Kidney epithelial cell (primary cell): ENCODE data around the gene POT1. TPM values are rescaled to one million over a fixed set of nuclear protein-coding genes. Genes with fewer than 3 reads are reported as not detected.

Experiments used
- DNase-seq: peaks from one replicate; pipeline ENCODE4 v3.0.0-alpha.2; 2010; ENCODE audit warnings: low read depth
- H3K27me3 ChIP-seq: 2 replicates; pipeline ENCODE4 v1.6.0; 2011; ENCODE audit warnings: low read length; ENCODE audit not compliant: control insufficient read depth, insufficient read depth
- H3K36me3 ChIP-seq: 2 replicates; pipeline ENCODE4 v1.5.1; 2011; ENCODE audit warnings: low read length; ENCODE audit not compliant: control insufficient read depth, insufficient read depth
- H3K4me3 ChIP-seq: 2 replicates; pipeline ENCODE4 v1.5.1; 2011; ENCODE audit warnings: low read depth, mild to moderate bottlenecking, control low read depth, low read length
- CTCF ChIP-seq: IDR thresholded peaks from 2 replicates; pipeline ENCODE4 v1.5.1; 2011; ENCODE audit warnings: mild to moderate bottlenecking, moderate library complexity, low read length, control low read depth, inconsistent platforms; ENCODE audit not compliant: insufficient read depth, poor library complexity, severe bottlenecking
- total RNA-seq: library from RNA; depleted of rRNA; stranded (reverse); fragments of >200 nt; gene quantifications from 2 replicates; pipeline ENCODE4 v1.2.3, GENCODE V29; 2015

The POT1 gene
- total RNA-seq, 1 donor from 2014 or later = 15.8 TPM

DNA sequence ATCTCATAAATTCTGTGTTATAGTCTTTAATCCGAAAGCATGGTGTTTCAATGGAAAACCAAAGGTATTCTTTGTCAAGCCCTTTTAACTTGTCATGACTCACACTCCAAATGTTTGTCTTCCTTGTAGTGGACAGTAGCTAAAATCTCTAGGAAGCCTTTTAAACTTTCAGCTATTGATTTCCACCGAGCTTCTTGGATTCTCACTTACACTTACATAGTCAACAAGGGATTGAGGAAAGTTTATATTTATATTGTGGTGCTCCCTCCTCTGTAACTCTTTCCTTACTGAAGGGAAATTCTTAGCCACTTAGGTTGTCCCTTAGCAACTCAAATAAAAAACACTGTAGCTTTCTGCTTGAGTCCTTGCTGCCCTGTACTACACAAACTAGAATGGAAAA, 132.9 kb downstream of the POT1 start:
- no peak overlapping the region for H3K4me3 ChIP-seq
- no peaks in the 10 kb centered on the region for H3K27me3 ChIP-seq
- no peak for TF ChIP-seq CTCF

GRCh38 chr7:124792696-124793095, 136.9 kb downstream of the POT1 start:
- Histone ChIP-seq H3K4me3 (no peak overlapping the region), H3K27me3 (no peaks in the 10 kb centered on the region), H3K36me3 (no peaks in the 10 kb centered on the region)
- DNase-seq = no peak
- TF ChIP-seq CTCF = no peak

More for the DNA sequence above, 132.9 kb downstream of the POT1 start:
- H3K36me3 ChIP-seq = no peaks in the 10 kb centered on the region
- DNase-seq = no peak

DNA sequence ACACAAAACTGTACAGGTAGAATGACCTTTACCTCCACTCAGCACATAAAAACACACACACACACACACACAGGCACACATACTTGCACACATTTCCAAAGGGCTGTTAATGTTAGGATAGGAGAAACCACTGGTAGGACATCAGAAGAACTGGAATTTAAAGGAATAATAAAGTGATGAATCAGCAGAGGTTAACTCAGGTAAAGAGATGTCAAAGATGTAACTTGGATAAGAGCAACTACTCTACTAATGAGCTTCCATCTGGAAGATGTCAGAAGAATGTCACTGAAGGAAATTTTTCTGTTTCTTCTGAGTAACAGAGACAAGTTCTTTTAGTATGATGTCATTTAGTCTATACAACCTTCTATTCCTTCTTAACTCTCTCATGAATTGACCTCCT, 137.6 kb downstream of the POT1 start:
- H3K27me3 ChIP-seq = no peaks in the 10 kb centered on the region
- no peak for TF ChIP-seq CTCF
- DNase-seq = no peak
- no peak overlapping the region for H3K4me3 ChIP-seq
- H3K36me3 ChIP-seq = no peaks in the 10 kb centered on the region

GRCh38 chr7:124791426-124791825, 138.2 kb downstream of the POT1 start:
- Histone ChIP-seq H3K4me3 (no peak overlapping the region), H3K27me3 (no peaks in the 10 kb centered on the region), H3K36me3 (no peaks in the 10 kb centered on the region)
- TF ChIP-seq CTCF = no peak
- DNase-seq = no peak

- no peak for DNase-seq
- no peaks in the 10 kb centered on the region for H3K27me3 ChIP-seq
- H3K4me3 ChIP-seq = no peak overlapping the region
- H3K36me3 ChIP-seq = no peaks in the 10 kb centered on the region
- TF ChIP-seq CTCF = no peak
Observed at GRCh38 chr7:124790645-124791044, 139.0 kb downstream of the POT1 start.

GRCh38 chr7:124785994-124786393, 143.6 kb downstream of the POT1 start:
- TF ChIP-seq CTCF = no peak

More at GRCh38 chr7:124785994-124786393, 143.6 kb downstream of the POT1 start:
- Histone ChIP-seq H3K36me3 (no peaks in the 10 kb centered on the region), H3K27me3 (no peaks in the 10 kb centered on the region), H3K4me3 (no peak overlapping the region)
- no peak for DNase-seq
